Ammon's horn (tissue), 1 donor: ENCODE data around the gene PSMC6.
"Not testable (repeated sequence)": the region's sequence is repeated elsewhere in the genome, so short reads cannot be mapped to it uniquely, and the experiment has no call there.

Source experiments
- DNase-seq: peaks from one replicate; pipeline ENCODE4 v3.0.0-alpha.2; 2016; ENCODE audit warnings: low spot score

The PSMC6 gene

DNA sequence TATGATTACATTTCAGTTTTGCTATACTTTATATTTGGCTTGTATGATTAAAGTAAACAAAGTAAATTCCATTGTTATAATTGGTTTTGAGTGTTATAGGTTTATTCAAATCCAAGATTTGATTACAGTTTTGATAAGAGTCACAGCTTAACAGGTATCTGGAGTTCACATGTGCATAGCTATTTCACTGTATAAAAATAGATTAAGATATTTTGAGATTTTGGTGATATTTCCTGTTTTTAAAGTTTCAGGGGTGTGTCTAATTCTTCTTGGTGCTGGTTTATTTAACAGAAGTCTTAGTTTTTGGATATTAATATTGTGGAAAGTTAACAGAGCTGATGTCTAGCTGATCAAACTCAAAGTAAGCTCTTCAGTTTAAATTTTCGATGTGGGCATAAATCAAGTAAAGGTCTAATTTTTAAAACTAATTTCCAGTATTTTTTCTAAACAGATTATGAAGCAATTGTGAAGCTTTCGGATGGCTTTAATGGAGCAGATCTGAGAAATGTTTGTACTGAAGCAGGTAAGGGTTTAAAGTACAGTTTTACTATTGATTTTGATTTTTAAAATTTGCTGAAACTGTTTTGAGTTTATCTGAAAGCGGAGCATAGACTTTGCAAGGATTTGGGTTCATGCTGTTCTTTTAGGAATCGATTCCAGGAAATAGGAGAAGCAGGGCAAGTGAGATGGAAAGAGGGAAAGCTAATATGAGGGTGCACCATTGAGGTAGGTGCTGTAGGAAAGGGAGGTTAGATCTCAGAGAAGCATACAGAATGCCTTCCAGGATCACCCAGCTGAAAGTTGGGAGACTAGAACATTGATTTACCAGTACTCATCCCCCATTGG lies 16.7 kb downstream of the PSMC6 start:
- no peak for DNase-seq

DNA sequence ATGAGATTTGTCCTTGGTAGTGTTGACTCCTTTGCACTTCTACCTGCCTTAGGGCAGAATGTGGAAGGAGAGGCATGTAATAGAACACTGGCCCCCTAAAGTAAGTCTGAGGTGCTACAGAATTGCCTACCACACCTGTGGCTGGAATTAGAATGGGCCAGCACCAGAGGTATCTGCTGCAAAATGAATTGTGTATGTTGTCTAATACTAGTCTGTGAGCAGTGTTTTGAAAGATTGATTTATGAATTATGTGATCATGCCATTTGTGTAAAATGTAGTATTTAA lies 17.3 kb downstream of the PSMC6 start:
- DNase-seq = no peak

DNA sequence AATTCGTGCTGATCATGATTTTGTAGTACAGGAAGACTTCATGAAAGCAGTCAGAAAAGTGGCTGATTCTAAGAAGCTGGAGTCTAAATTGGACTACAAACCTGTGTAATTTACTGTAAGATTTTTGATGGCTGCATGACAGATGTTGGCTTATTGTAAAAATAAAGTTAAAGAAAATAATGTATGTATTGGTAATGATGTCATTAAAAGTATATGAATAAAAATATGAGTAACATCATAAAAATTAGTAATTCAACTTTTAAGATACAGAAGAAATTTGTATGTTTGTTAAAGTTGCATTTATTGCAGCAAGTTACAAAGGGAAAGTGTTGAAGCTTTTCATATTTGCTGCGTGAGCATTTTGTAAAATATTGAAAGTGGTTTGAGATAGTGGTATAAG lies 20.5 kb downstream of the PSMC6 start:
- DNase-seq = not testable (repeated sequence)

DNA sequence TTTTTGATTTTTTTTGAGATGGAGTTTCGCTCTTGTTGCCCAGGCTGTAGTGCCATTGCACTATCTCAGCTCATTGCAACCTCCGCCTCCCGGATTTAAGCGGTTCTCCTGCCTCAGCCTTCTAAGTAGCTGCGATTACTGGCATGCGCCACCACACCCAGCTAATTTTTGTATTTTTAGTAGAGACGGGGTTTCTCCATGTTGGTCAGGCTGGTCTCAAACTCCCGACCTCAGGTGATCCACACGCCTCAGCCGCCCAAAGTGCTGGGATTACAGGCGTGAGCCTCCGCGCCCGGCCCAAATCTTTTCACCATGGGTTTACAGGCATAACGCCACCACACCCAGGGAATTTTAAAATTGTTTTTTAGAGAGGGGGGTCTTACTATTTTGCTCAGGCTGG lies 22.0 kb downstream of the PSMC6 start:
- DNase-seq = not testable (repeated sequence)

DNA sequence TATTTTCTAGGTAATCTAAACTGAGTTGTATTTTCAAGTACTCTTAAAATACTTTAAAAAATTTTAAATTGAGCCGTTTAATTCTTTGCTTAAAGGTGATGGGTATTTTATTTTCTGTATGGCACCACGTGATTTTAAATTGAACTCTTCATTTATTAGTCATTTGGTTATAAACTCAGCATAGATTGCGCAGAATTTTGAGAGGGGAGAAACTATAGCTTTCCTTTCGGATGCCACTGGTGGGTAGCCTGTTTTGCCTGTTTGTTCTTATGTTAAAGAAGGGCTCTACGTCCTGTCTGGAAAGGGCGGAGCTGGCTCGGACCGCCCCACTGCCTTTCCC lies 22.6 kb downstream of the PSMC6 start:
- DNase-seq = no peak

DNA sequence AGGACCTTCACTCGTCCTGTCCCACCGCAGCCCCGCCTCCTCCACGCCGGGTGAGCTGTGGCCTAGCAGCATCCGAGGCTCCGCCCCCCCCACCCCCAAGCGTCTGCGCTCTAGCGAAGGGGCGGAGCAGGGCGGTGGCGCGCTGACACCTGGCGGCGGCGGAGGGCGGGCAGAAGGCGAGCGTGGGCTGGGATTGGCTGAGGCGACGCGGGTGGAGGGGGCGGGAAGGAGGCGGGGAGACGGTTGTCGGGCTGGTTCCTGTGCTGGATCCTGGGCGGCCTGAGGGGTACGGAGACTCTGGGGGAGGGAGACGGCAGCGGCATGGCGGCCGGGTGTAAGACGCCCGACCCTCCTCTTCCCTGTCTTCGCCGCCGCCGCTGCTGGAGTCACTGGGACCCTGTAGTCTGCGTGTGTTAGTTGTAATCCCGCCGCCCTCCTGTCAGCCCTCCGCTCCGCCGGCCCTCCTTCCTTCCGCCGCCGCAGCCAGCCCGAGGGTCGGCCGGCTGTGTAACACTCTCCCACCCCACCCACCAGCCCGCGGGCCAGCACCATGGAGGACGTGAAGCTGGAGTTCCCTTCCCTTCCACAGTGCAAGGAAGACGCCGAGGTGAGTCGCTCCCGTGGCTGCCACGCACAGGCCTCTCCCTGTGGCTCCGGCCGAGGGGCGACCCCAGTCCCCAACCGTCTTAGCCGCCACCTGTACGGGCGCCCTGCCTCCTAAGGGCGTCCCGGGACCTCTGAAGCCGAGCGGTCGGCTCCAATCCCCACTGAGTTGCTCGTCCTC lies 23.1 kb downstream of the PSMC6 start, which contains the start of gene STYX:
Gene STYX (plus strand): TSS at position 242 of the 784 bp plus-strand sequence. CDS start 309 bp downstream, at position 551.
- DNase-seq = peak; percentile 98

DNA sequence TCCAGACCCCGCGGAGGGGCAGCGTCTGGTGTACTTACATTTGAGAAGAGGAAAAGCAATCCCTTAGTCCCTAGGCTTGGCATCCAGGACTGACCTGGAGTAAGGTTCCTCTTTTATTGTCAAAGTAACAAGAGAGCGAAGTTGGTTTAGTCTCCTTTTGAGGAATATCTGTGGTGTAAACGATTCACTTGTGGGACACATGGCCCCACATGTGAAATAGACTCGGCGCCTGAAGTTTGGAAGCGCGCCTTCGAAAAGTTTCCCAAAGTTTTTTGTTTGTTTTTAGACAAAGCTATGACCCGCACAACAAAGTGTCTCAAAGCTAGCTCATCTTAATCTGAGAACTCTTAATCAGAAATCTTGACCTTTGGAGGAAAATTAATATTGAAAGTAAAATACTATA lies 23.7 kb downstream of the PSMC6 start:
- DNase-seq = no peak

DNA sequence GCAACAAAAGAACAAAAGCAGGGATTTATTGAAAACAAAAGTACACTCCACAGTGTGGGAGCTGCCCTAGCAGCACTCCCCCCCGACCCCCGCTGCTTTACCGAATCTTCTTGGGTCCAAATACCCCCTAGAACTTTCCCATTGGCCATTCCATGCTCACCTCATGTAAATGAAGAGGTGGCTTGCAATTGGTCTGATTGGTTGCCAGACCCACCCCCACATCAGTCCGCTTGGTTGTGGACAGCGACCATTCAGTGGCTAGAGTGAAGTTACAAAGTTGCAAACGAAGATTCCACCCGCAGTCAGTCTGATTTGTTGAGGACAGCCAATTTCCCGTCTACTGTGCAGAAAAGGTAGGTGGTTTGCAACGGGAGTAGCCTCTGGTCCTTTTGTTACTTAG lies 26.8 kb downstream of the PSMC6 start:
- no peak for DNase-seq

DNA sequence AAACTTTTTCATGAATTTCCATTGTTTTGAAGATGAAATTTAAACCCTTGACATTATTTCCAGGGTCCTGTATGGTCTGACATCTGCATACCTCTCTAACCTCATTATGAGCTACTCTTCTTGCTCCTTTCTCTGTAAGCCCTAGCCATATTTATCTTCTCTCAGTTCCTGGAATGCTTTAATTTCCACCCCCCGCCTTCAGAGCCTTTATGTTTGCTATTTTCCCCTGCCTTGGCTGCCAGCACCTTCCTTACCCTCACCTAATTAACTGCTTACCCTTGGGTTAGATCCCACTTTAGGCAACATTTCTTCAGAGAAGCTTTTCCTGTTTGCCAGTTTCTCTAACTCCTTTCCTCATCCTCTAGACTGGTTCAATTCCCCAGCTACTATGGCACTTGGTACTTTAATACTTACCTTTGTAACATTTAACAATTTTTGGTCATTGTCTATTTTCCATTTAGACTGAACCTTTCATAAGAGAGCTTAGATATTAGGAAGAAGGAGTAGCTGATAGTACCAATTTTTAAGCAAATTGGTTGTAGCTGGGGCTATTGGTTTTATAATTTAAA lies 29.0 kb downstream of the PSMC6 start:
- no peak for DNase-seq

DNA sequence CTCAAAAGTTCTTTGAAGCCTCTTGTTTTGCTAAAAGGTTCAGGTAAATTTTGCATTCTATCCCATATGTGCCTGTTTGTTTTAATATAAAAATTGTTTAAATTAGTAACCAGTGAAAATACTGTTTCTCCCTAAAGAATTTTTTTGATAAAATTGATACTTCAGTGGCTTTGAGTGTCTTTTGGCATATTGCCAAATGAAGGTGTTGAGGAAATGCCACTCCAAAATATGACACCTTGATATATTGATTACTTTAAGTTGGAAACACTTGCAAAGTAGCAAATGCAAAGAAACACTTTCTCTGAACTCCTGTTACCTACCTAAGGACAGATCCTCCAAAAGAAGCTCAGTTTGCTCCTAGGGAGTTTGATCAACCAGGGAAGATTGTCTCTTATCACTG lies 31.4 kb downstream of the PSMC6 start:
- DNase-seq = no peak

DNA sequence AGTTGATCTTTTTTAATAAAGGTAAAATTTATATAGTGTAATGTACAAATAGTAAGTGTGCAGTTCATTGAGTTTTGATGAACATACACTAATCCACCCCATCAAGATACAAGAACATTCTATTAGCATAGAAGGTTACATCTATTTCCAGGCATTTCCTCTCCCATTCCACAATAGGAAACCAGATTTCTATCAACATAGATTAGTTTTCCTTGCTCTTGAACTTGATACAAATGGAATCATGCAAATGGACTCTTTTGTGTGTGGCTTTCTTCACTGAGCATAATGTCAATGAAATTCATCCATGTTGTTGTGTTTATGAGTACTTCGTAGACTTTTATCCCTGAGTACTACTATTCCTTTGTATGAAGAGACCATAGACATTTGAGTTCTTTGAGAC lies 33.8 kb downstream of the PSMC6 start:
- no peak for DNase-seq

DNA sequence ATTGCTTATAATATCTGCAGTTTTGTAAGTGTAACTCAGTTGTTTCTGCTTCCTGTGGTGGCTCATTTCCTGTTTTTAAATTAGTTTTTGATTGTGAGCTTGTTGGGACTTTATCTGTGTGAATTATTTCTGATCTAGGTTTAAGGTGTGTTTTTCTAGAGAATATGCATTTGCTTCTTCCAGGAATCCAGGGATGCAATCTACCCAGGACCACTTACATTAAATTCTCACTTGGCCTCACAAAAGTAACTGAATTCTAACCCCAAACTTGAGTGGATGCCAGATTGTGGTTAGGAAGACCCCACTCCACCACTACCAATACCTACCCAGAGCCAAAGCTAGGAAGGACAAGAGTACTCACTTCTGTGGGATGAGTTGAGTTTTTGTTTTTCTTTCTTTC lies 34.9 kb downstream of the PSMC6 start:
- no peak for DNase-seq

DNA sequence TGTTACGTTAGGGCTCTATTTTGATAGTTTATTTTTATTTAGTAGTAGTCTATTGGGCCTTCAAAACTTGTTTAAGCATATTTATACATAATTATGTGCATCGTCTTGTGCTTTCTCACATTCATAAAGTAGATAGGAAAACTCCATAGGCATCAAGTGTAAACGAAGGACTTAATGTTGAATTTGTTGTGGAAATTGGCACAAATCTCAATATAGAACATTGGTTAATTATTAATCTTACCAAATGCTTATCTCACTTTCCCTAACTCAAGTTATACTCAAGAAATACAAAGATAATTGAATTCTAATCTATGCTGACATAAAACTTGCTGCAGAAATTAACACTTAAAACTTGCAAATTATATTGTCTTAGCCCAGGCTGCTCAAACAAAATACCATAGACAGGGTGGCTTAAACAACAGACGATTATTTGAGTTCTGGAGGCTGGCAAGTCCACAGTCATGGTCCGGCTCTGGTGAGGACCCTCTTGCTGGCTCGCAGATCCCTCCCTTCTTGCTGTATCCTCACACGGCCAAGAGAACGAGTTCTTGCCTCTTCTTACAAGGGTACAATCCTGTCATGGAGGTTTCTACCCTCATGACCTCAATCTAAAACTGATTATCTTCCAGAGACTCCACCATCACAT lies 41.8 kb downstream of the PSMC6 start:
- no peak for DNase-seq

DNA sequence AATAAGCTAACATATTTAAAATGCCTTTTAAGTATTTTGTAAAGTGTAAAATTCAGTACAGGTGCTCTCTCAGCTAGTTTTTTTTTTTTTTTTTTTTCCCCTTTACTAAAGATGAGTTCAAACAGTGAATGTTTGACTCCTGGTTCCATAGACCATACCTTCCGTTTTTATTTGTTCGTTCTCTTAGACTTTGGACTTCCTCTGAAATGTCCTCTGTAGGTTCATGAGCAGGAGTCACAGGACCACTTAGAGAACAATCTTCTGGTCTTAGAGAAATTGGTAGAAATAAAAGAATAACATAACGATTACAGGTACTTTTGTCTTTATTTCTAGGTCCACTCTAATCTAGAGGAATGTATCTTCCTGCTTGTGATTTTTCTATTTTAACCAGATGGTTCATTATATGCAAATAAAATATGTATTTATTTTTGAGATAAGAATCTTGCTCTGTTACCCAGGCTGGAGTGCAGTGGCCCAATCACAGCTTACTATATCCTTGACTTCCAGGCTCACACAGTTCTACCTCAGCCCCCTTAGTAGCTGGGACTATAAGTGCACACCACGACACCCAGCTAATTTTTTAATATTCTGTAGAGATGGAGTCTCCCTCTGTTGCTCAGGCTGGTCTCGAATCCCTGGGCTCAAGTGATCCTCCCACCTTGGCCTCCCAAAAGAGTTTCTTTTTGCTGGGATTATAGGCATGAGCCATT lies 48.8 kb downstream of the PSMC6 start:
- DNase-seq = no peak

DNA sequence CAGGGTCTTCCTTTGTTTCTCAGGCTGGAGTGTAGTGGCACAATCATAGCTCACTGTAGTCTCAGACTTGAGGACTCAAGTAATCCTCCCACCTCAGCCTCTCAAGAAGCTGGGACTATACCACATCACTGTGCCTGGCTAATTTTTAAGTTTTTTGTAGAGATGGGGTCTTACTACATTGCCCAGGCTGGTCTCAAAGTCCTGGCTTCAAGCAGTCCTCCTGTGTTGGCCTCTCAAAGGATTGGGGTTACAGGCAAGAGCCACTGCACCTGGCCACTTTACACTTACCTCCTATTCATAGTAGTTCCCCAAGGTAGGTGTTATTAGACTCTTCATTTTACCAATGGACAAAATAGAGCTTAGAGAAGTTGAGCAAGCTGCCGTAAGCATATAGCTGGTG lies 52.1 kb downstream of the PSMC6 start:
- DNase-seq = no peak

DNA sequence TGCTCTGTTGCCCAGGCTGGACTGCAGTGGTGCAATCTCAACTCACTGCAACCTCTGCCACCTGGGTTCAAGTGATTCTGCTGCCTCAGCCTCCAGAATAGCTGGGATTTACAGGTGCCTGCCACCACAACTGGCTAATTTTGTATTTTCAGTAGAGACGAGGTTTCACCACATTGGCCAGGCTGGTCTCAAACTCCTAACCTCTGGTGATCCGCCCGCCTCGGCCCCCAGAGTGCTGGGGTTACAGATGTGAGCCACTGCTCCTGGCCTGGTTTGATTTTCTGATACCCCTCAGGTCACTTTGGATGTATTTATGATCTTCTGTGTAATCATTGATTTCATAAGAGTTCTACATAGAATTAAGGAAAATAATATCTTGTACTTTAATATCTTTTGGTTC lies 55.9 kb downstream of the PSMC6 start:
- not testable (repeated sequence) for DNase-seq

DNA sequence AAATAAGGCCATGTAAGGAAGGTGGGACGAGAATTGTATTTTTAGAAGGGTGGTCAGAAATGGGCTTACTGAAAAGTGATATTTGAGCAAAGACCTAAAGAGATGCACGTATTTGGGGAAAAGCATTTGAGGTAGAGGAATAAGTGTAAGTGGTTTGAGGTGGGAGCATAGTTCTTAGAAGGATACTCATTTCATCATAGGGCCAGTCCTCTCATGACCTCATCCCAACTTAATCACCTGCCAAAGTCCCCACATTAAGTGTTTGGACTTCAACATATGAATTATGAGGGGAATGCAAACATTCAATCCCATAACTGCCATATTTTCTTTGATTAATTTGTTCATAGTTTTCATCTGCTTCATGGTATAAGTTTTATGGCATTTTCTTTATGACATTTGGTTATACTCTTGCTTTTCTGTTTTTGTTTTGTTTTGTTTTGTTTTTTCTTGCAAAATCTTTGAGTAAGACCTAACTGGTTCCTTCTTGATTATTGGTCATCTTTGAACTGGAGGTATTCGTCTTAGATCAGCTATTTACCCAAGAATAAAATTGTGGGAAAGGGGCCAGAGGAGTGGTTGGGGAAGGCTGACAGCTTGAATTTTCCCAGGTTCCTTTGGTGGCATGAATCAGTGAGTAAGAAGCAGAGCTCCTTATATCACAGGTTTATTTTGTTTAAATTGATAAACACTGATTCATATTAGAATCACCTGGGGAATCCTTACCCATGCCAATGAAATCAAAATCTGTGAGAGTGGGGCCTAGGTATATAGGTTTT lies 60.2 kb downstream of the PSMC6 start:
- no peak for DNase-seq

DNA sequence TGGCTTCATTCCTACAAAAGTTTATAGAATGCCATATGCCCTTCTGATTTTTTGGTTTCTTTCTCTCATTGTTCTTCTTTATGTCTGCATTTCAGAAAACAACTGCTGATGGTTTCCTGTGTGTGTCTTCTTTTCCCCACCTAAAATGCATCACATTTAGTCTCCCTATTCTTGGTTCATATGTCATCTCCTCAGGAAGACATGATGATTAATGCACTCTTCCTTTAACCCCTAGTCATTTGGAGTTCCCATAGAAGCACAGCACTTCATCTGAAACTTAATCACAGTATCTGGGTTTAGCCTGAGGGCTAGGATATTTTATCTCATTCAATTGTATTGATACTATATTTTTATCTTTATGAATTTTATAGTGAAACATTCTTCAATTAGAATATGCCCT lies 62.9 kb downstream of the PSMC6 start:
- DNase-seq = no peak

DNA sequence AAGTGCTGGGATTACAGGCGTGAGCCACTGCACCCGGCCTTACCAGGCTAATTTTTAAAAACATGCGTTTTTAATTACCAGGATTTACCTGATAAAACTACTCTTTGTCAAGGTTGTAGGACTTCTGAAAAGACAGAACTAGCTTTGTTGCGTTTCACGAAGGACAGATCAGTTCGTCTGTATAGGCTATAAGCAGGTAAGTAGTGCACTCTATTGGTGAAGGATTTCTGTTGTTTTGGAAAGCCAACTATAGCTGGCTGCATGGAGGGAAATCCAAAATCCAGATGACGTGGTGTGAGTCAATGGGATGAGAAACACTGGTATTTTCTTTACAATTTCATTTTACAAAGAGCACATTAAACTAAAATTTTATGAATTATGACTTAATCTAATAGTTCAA lies 69.8 kb downstream of the PSMC6 start:
- DNase-seq = no peak
